GM19193 (cell line): ENCODE measurements around the gene ZSCAN10.

Experiments used
- POLR2A ChIP-seq: IDR thresholded peaks from 4 replicates; pipeline ENCODE4 v1.6.1; 2011; ENCODE audit not compliant: insufficient read depth, insufficient read length; ENCODE audit errors: extremely low read depth

The ZSCAN10 gene

DNA sequence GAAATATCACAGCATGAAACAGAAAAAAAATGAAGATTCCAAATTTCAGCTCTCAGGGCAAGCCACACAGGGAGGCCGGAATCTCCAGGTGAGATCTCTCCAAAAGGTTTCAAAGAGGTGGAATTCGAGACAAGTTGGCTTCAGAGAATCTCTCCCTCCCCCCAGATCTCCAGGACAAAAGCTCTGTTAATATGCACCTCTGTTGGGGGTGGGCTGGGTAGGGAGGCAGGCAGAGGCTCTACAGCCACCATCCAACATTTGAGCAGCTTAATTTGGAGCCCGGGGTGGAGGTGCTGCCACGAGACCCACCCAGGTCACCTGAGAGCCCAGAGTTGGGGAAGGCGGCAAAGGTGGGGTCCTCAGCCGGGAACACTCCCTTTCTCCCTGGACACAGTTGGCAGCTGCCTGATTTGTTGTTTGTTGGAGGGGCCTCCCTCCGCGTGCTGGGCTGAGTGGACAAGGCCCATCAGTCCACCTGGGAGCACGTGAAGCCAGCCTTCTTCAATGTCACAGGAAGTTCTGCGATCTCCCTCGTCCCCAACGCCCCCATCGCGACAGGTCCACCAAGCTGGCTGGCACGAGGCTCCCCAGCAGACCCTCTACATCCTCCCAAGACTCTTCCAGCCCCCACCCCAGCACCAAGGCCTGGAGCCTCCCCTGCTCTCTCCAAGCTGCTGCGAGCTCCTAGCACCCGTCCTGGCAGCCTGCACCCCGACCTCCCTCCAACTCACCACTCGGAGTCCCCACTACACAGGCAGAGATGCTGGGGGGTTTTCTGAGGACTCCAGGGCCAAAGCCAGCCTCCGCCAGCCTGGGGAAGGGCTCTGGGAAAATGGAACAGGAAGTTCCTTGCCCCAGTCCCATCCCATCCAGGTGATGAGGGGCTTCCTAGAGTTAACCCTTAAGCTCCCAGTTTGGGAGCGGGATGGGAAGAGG lies at the start of gene ZSCAN10:
Gene ZSCAN10, minus strand, starts transcription at position 836 of the 936 bp plus-strand sequence. CDS start 6,357 bp downstream, outside the sequence.
- no peak for TF ChIP-seq POLR2A

DNA sequence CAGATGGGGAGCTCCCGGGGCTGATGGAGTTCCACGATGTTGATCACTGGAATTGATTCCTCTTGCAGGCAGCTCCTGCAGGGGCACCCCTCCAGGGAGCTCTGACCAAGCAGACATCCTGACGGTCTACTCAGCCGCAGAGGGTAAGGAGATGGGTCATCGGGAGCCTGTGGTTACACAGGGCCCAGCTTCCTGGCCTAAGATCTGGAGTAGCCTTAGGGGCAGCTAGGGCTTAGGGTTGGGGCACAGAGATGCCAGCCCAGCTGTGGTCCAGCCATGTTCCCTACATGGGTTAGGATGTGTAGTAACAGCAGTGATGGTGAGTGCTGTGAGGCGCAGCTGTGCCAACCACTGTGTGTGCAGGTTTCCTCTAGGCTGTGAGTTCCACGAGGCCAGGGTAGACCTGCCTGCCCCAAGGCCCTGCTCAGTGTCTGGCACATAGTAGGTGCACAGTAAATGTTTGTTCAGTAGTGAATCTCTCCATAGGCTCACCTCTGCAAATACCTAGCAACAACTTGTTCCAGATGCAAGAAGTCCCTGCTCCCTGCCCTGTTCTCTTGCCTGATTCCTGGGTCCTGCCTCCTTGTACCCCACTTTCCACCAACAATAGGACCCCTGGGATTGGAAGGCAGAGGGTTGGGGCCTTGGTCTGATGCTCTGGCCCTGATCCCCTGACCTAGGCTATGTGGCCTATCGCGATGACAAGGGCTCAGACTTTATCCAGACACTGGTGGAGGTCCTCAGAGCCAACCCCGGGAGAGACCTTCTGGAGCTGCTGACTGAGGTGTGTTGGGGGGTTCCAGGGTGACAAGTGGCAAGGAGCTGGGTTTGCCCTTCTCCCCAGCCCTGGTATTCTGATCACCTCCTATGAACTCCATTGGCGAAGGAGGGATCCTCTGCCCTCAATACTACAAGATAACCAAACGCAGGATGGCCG lies 49.4 kb upstream of the ZSCAN10 start:
- TF ChIP-seq POLR2A: no peak

DNA sequence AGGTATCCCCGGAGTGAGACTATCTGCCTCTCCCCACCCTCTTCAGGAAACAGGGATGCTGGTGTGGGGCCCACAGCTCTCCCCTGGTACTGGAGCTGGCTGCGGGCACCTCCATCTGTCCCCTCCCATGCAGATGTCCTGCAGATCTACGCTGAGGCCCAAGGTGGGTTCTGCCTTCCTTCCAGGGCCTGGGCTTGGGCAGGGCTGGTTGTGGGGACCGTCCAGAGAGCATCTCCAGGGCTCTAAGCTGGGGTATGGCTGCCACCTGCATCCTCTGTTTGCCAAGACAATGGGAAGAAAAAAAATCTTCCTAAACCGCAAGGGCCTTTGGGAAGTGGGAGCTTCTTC lies 48.6 kb upstream of the ZSCAN10 start:
- TF ChIP-seq POLR2A: no peak

DNA sequence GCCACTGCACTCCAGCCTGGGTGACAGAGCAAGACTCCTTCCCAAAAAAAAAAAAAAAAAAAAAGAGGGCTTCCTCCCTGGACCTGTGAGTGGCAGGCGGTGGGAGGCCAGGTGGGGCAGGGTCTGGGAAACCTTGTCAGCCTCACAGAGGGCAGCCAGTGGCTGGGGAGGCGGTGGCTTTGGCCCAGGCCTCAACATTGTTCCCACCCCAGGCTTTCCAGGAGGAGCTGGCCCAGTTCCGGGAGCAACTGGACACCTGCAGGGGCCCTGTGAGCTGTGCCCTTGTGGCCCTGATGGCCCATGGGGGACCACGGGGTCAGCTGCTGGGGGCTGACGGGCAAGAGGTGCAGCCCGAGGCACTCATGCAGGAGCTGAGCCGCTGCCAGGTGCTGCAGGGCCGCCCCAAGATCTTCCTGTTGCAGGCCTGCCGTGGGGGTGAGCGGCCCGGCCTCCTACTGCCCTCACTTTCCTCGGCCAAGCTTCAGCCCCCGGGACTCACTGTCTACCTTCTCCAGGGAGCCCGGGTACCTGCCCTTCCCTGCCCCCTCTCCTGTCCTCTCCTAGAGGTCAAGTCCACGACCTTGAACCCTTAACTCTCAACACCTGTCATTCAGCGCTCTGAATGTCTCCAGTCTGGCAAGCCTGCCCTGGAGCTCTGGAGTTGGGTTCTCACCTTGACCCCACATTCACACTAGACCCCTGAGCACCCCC lies 48.1 kb upstream of the ZSCAN10 start:
- no peak for TF ChIP-seq POLR2A

DNA sequence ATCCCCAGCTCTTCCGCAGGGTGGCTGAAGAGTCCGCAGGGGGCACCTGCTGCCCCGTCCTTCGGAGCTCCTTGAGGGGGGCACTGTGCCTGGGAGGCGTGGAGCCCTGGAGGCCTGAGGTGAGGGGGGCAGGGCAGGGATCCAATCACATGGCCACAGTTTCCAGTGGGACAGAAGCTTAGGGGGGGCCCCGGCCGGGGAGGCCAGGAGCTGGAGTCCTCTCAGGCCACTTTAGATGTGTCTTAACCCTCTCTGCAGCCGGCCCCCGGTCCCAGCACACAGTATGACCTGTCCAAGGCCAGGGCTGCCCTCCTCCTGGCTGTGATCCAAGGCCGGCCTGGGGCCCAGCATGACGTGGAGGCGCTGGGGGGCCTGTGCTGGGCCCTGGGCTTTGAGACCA lies 46.6 kb upstream of the ZSCAN10 start:
- TF ChIP-seq POLR2A: no peak

DNA sequence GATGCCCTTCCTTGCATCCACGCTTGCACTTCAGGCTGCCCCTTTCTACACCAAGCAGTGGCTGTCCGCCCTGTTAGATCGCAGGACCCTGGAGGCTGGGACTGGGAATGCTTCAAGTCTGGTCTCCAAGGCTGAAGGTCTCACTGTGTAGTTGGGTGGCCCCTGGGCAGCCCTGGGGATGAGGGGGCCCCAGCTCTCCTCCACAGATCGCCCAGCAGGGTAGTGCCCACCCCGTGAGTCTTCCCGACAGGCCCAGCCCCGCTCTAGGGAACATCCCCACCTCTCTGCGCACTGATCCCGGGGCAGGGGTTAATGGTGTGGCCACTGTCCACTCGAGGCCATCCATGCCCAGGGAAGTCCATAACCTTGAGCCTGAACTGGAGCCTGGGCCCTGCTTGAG lies 46.1 kb upstream of the ZSCAN10 start:
- no peak for TF ChIP-seq POLR2A

DNA sequence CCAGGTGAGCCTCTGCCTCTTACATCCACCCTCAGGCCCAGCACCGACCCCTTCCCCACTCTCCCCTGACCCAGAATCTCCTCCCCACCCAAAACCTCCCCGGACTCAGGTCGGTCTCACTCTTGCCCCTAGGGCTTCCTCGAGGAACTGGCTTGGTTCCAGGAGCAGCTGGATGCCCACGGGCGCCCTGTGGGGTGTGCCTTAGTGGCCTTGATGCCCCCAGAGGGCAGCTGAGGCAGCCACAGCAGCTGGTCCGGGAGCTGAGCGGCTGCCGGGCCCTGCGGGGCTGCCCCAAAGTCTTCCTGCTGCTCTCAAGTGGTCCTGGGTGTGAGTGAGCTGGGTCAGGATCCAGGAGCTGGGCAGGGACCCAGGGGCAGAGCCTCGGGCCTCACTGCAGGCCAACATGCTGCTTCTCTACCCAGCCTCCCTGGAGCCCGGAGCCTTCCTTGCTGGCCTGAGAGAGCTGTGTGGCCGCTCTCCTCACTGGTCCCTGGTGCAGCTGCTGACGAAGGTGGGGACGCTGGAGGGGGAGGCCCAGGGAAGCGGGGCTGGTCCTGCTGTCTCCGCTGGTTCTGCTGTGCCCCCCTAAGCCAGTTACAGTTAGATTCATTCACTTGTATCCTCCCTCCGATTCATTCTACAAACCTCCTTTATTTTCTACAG lies 45.4 kb upstream of the ZSCAN10 start:
- no peak for TF ChIP-seq POLR2A

DNA sequence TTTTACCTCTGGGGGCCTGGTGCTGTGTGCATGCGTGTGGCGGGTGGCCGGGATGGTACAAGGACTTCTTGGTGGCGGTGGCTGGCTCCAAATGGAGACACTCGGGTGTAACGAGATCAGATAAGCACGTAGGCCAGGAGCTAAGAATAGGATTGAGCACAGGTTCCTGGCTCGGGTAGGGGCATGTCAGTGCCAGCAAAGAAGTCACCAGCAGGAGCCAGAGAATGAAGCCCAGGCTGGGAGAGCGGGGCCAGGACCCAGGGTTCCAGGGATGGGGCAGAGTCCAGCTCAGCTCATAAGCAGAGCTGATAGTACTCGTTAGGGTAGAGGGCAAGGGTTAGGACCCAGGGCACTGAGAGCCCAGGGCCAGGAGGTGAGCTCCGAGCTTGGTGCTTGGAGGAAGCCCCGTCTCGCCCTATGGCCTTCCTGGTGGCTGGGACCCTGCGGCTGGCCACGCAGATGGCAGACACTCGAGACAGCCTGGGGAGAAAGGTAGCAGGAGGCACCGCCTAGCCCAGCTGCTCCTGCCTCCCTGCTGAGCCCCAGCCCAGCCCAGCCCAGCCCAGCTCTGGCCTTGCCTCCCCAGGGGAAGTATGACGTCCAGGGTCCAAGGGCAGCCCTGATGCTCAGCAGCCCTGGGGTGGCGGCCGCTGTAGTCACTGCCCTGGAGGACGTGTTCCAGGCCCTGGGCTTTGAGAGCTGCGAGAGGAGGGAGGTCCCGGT lies 44.7 kb upstream of the ZSCAN10 start:
- no peak for TF ChIP-seq POLR2A

DNA sequence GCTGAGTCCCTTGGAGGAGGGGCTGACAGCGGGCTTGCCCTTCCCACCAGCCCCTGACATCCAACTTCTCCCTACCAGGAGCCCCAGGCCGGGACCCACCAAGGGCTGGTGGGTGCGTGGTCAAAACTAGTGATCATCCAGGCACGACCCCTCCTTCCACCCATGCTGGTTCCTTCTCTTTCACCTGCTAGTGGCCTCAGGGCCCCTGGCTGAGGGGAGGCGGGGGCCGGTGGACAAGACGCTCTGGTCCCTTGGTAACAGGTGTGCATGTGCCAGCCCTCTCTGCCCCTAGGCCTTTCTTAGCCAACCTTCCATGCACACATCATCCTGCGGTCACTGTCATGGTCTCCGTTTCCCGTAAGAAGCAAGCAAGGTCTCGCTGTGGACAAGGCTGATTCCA lies 44.1 kb upstream of the ZSCAN10 start:
- TF ChIP-seq POLR2A: no peak

DNA sequence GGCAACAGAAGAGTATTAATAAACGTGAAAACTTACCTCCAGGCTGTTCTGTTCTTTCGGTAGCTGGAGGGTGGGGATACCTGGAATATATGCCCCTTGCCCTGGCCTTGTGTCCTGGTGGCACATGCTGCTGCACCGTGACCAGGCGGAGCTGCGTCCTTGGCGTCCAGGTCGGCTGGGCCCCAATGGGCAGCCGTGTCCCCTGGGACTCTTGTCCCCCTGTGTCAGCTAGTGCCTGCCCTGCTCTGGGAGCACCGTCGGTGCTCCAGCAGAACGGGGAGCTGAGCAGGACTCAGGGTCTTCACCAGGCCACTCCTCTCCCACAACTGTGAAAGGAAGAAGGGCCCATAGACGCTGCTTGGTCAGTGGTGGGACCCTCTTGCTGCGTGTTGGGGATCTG lies 43.7 kb upstream of the ZSCAN10 start:
- TF ChIP-seq POLR2A: no peak

DNA sequence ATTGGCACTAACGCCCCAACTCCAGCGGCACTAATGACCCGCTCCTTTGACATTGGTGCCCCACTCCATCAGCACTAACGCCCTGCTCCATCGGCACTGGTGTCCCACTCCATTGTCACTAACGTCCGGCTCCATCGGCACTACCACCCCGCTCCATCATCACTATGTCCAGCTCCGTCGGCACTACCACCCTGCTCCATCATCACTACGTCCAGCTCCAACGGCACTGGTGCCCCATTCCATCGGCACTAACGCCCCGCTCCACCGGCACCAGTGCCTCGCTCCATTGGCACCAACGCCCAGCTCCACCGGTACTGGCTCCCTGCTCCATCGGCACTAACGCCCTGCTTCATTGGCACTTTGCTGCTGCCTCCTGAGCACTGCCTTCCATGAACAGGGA lies 43.2 kb upstream of the ZSCAN10 start:
- TF ChIP-seq POLR2A: no peak

DNA sequence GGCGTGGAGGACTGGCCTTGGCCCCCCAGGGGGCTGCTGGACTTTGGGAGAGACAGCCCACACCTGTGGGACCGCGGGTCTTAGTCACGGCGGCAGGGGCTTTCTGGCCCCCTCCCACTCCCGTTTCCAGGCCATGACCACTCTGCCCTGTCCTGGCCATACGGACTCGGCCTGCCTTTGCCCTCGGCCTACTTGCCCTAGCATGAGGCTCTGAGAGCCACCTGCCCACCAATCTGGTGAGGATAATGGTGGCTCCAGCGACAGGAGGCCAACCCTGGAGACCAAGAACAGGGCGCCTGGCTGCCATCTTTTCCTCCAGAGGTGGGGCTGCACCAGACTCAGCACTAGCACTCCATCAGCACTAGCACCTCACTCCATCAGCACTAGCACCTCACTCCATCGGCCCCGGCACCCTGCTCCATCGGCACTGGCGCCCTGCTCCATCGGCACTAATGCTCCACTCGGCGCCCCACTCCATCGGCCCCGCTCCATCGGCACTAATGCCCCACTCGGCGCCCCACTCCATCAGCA lies 42.8 kb upstream of the ZSCAN10 start:
- TF ChIP-seq POLR2A: no peak

DNA sequence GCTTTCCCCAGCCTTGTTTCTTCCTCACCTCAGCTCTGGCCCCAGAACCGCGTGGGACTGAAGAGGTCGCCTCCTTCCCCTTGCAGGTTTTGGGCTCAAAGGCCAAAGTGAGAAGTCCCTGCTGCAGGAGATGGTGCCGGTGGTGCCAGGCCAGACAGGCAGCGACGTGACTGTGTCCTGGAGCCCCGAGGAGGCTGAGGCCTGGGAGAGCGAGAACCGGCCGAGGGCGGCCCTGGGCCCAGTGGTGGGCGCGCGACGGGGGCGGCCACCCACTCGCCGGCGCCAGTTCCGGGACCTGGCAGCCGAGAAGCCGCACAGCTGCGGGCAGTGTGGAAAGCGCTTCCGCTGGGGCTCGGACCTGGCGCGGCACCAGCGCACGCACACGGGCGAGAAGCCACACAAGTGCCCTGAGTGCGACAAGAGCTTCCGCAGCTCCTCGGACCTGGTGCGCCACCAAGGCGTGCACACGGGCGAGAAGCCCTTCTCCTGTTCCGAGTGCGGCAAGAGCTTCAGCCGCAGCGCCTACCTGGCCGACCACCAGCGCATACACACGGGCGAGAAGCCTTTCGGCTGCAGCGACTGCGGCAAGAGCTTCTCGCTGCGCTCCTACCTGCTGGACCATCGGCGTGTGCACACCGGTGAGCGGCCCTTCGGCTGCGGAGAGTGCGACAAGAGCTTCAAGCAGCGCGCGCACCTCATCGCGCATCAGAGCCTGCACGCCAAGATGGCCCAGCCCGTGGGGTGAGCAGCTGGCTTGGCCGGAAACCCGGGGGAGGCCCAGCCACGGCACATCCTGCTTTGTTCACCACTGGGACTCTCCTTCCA lies 41.7 kb upstream of the ZSCAN10 start:
- TF ChIP-seq POLR2A: no peak
